WTC11 (cell line): ENCODE measurements around the gene EFCC1. TPM values are rescaled to one million over a fixed set of nuclear protein-coding genes. Genes with fewer than 3 reads are reported as not detected.

Experiments
- ATAC-seq: fragments of 200-7000 bp; cut with Tn5 transposase; 2 replicates; pipeline ENCODE4 v1.10.0; 2021; ENCODE audit warnings: mild to moderate bottlenecking, moderate library complexity
- CTCF ChIA-PET: fragments of 300-600 bp; sonication (Branson Sonifier 250); formaldehyde crosslinking; loops from one replicate; lab custom pipeline; 2021; ENCODE audit warnings: antibody characterized with exemption; lab: Charles Lee
- POLR2A ChIA-PET: fragments of 350-600 bp; sonication (Branson Sonifier 250); formaldehyde crosslinking; loops from one replicate; lab custom pipeline; 2021; ENCODE audit warnings: antibody characterized with exemption; lab: Charles Lee
- DNase-seq: peaks from one replicate; pipeline ENCODE4 v3.0.0; 2021; ENCODE audit warnings: low spot score
- H3K27ac Mint-ChIP-seq: 2 replicates; pipeline ENCODE4 v1.8.0; 2021; ENCODE audit warnings: mixed read lengths
- H3K27me3 Mint-ChIP-seq: 2 replicates; pipeline ENCODE4 v1.8.0; 2021; ENCODE audit warnings: low read depth, mild to moderate bottlenecking, moderate library complexity, mixed read lengths
- H3K36me3 Mint-ChIP-seq: 2 replicates; pipeline ENCODE4 v1.8.0; 2021; ENCODE audit warnings: mixed read lengths
- H3K4me1 Mint-ChIP-seq: 2 replicates; pipeline ENCODE4 v1.8.0; 2022; ENCODE audit warnings: mixed read lengths
- H3K4me3 Mint-ChIP-seq: 2 replicates; pipeline ENCODE4 v1.8.0; 2021; ENCODE audit warnings: mild to moderate bottlenecking, moderate library complexity, mixed read lengths
- H3K9me3 Mint-ChIP-seq: 2 replicates; pipeline ENCODE4 v1.8.0; 2021; ENCODE audit warnings: mixed read lengths
- ATF3 ChIP-seq: sonication (generic); formaldehyde crosslinking; conservative IDR thresholded peaks from 2 replicates; pipeline ENCODE4 v1.8.1; 2022; ENCODE audit warnings: mild to moderate bottlenecking, missing genetic modification reagents
- CREB1 ChIP-seq: sonication (generic); formaldehyde crosslinking; IDR thresholded peaks from 2 replicates; pipeline ENCODE4 v1.8.0; 2023; ENCODE audit warnings: mild to moderate bottlenecking, missing genetic modification reagents
- ELF4 ChIP-seq: sonication (generic); formaldehyde crosslinking; IDR thresholded peaks from 2 replicates; pipeline ENCODE4 v1.8.1; 2022; ENCODE audit warnings: low read depth, mild to moderate bottlenecking, moderate library complexity, missing genetic modification reagents
- FOXP1 ChIP-seq: sonication (generic); formaldehyde crosslinking; IDR thresholded peaks from 2 replicates; pipeline ENCODE4 v1.8.0; 2022; ENCODE audit warnings: missing genetic modification reagents, mild to moderate bottlenecking, moderate library complexity, borderline replicate concordance
- HMGA2 ChIP-seq: fragments of 250-450 bp; sonication (Bioruptor Pico); IDR thresholded peaks from 2 replicates; pipeline ENCODE4 v1.4.0; 2021; ENCODE audit warnings: mild to moderate bottlenecking, moderate library complexity
- MLX ChIP-seq: sonication (generic); formaldehyde crosslinking; IDR thresholded peaks from 2 replicates; pipeline ENCODE4 v1.8.1; 2023; ENCODE audit warnings: mild to moderate bottlenecking, missing genetic modification reagents, moderate library complexity
- MYBL2 ChIP-seq: sonication (generic); formaldehyde crosslinking; IDR thresholded peaks from 2 replicates; pipeline ENCODE4 v1.8.1; 2023; ENCODE audit warnings: mild to moderate bottlenecking, moderate library complexity, missing genetic modification reagents
- NFATC4 ChIP-seq: fragments of 250-450 bp; sonication (Bioruptor Pico); IDR thresholded peaks from 2 replicates; pipeline ENCODE4 v1.9.0; 2021; ENCODE audit warnings: mild to moderate bottlenecking
- NFYB ChIP-seq: sonication (generic); formaldehyde crosslinking; conservative IDR thresholded peaks from 2 replicates; pipeline ENCODE4 v1.8.0; 2022; ENCODE audit warnings: low read depth, missing genetic modification reagents
- PRRX2 ChIP-seq: fragments of 250-450 bp; sonication (Bioruptor Pico); IDR thresholded peaks from 2 replicates; pipeline ENCODE4 v1.8.0; 2021; ENCODE audit warnings: mild to moderate bottlenecking
- RORB ChIP-seq: fragments of 250-450 bp; sonication (Bioruptor Pico); IDR thresholded peaks from 2 replicates; pipeline ENCODE4 v1.9.0; 2021; ENCODE audit warnings: mild to moderate bottlenecking
- SOX15 ChIP-seq: fragments of 250-450 bp; sonication (Bioruptor Pico); IDR thresholded peaks from 2 replicates; pipeline ENCODE4 v1.9.0; 2021; ENCODE audit warnings: mild to moderate bottlenecking
- ZNF219 ChIP-seq: sonication (generic); formaldehyde crosslinking; IDR thresholded peaks from 2 replicates; pipeline ENCODE4 v1.8.0; 2023; ENCODE audit warnings: missing genetic modification reagents, mild to moderate bottlenecking, borderline replicate concordance
- ZNF671 ChIP-seq: fragments of 250-450 bp; sonication (Bioruptor Pico); IDR thresholded peaks from 2 replicates; pipeline ENCODE4 v1.8.0; 2021; ENCODE audit warnings: mild to moderate bottlenecking
- total RNA-seq: library from RNA; stranded (reverse); gene quantifications from 3 replicates; pipeline ENCODE4 v1.2.3, GENCODE V29; 2021
- TF ChIP-seq, protein P1 (sequence below): sonication (generic); formaldehyde crosslinking; IDR thresholded peaks from 2 replicates; pipeline ENCODE4 v1.8.0; 2023; ENCODE audit warnings: mild to moderate bottlenecking, missing genetic modification reagents
- TF ChIP-seq, protein P2 (sequence below): sonication (generic); formaldehyde crosslinking; IDR thresholded peaks from 2 replicates; pipeline ENCODE4 v1.8.1; 2023; ENCODE audit warnings: mild to moderate bottlenecking, missing genetic modification reagents, borderline replicate concordance
- TF ChIP-seq, protein P3 (sequence below): sonication (generic); formaldehyde crosslinking; IDR thresholded peaks from 2 replicates; pipeline ENCODE4 v1.8.1; 2022; ENCODE audit warnings: mild to moderate bottlenecking, missing genetic modification reagents, moderate library complexity, borderline replicate concordance
- TF ChIP-seq, protein P4 (sequence below): fragments of 250-450 bp; sonication (Bioruptor Pico); IDR thresholded peaks from 2 replicates; pipeline ENCODE4 v1.9.0; 2021; ENCODE audit warnings: moderate library complexity, mild to moderate bottlenecking, inconsistent platforms, borderline replicate concordance

The EFCC1 gene
- total RNA-seq, 1 experiment from 2014 or later = 0.31 TPM

DNA sequence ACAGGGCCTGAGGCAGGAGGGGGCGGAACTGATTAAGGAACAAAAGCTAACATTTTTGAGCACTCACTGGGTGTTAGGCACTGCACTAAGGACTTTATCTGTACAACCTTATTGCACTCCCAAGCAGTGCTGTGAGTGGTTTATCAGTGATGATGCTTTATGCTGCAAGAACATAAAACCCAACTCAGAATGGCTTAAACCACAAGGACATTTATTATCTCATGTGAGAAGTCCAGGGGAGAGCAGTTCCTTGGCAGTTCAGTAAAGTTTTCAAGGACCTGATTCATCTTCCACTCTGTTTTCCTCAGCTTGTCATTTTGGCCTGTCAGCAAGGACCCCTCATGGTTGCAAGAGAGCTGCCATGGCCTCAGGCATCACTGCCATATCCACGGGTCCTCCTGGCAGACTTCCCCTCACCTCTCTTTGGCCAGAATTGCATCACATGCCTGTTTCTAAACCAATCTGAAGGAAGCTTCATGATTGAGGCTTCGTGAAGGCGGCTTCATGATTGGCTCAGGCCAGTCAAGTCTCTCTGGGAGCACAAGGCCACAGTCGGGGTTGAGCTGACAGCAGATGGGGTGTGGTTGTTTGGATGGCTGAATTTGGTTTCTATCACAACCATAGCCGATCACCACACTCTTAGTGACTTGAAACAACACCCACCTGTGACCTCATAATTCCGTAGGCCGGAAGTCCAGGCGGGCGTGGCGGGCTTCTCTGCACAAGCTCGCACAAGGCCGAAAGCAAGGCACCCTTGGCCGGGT is 15.8 kb downstream of the EFCC1 start:
- H3K27ac Mint-ChIP-seq = no peak overlapping the region
- H3K27me3 Mint-ChIP-seq = no peaks in the 10 kb centered on the region; the same call in 1 of the 2 replicates
- peaks cover 4% of the 10 kb centered on the region; the same call in 1 of the 2 replicates for H3K9me3 Mint-ChIP-seq
- POLR2A ChIA-PET = interaction anchor here (1.1 kb wide), 1 partner anchor 8 kb away, joined by 3 read pairs; no protein-coding TSS in a partner anchor
- CTCF ChIA-PET = interaction anchor here (0.7 to 3.2 kb wide), 14 partner anchors 9 to 299 kb away, joined by 3 to 38 read pairs (median 5); a partner anchor contains a TSS
- TF ChIP-seq HMGA2 (CRISPR knock-in tag) = no peak
- no peak for TF ChIP-seq MLX (CRISPR knock-in tag)
- no peak for TF ChIP-seq FOXP1
- no peak for TF ChIP-seq ATF3 (CRISPR knock-in tag)
- no peak for TF ChIP-seq ZNF219 (CRISPR knock-in tag)
- TF ChIP-seq, protein P1, sequence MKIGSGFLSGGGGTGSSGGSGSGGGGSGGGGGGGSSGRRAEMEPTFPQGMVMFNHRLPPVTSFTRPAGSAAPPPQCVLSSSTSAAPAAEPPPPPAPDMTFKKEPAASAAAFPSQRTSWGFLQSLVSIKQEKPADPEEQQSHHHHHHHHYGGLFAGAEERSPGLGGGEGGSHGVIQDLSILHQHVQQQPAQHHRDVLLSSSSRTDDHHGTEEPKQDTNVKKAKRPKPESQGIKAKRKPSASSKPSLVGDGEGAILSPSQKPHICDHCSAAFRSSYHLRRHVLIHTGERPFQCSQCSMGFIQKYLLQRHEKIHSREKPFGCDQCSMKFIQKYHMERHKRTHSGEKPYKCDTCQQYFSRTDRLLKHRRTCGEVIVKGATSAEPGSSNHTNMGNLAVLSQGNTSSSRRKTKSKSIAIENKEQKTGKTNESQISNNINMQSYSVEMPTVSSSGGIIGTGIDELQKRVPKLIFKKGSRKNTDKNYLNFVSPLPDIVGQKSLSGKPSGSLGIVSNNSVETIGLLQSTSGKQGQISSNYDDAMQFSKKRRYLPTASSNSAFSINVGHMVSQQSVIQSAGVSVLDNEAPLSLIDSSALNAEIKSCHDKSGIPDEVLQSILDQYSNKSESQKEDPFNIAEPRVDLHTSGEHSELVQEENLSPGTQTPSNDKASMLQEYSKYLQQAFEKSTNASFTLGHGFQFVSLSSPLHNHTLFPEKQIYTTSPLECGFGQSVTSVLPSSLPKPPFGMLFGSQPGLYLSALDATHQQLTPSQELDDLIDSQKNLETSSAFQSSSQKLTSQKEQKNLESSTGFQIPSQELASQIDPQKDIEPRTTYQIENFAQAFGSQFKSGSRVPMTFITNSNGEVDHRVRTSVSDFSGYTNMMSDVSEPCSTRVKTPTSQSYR (CRISPR knock-in tag) = no peak
- TF ChIP-seq ELF4 = no peak
- no peak for TF ChIP-seq PRRX2
- no peak for TF ChIP-seq NFATC4
- TF ChIP-seq, protein P2, sequence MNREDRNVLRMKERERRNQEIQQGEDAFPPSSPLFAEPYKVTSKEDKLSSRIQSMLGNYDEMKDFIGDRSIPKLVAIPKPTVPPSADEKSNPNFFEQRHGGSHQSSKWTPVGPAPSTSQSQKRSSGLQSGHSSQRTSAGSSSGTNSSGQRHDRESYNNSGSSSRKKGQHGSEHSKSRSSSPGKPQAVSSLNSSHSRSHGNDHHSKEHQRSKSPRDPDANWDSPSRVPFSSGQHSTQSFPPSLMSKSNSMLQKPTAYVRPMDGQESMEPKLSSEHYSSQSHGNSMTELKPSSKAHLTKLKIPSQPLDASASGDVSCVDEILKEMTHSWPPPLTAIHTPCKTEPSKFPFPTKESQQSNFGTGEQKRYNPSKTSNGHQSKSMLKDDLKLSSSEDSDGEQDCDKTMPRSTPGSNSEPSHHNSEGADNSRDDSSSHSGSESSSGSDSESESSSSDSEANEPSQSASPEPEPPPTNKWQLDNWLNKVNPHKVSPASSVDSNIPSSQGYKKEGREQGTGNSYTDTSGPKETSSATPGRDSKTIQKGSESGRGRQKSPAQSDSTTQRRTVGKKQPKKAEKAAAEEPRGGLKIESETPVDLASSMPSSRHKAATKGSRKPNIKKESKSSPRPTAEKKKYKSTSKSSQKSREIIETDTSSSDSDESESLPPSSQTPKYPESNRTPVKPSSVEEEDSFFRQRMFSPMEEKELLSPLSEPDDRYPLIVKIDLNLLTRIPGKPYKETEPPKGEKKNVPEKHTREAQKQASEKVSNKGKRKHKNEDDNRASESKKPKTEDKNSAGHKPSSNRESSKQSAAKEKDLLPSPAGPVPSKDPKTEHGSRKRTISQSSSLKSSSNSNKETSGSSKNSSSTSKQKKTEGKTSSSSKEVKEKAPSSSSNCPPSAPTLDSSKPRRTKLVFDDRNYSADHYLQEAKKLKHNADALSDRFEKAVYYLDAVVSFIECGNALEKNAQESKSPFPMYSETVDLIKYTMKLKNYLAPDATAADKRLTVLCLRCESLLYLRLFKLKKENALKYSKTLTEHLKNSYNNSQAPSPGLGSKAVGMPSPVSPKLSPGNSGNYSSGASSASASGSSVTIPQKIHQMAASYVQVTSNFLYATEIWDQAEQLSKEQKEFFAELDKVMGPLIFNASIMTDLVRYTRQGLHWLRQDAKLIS (CRISPR knock-in tag) = no peak
- no peak for TF ChIP-seq ZNF671 (CRISPR knock-in tag)
- TF ChIP-seq CREB1 (CRISPR knock-in tag) = no peak
- no peak for TF ChIP-seq RORB (CRISPR knock-in tag)
- TF ChIP-seq, protein P3, sequence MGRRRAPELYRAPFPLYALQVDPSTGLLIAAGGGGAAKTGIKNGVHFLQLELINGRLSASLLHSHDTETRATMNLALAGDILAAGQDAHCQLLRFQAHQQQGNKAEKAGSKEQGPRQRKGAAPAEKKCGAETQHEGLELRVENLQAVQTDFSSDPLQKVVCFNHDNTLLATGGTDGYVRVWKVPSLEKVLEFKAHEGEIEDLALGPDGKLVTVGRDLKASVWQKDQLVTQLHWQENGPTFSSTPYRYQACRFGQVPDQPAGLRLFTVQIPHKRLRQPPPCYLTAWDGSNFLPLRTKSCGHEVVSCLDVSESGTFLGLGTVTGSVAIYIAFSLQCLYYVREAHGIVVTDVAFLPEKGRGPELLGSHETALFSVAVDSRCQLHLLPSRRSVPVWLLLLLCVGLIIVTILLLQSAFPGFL (CRISPR knock-in tag) = no peak
- no peak for TF ChIP-seq MYBL2 (CRISPR knock-in tag)
- TF ChIP-seq NFYB = no peak
- TF ChIP-seq SOX15 (CRISPR knock-in tag) = no peak
- TF ChIP-seq, protein P4, sequence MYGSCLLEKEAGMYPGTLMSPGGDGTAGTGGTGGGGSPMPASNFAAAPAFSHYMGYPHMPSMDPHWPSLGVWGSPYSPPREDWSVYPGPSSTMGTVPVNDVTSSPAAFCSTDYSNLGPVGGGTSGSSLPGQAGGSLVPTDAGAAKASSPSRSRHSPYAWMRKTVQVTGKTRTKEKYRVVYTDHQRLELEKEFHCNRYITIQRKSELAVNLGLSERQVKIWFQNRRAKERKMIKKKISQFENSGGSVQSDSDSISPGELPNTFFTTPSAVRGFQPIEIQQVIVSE (CRISPR knock-in tag) = no peak
- H3K36me3 Mint-ChIP-seq = no peaks in the 10 kb centered on the region
- peaks cover 7% of the 10 kb centered on the region for H3K4me1 Mint-ChIP-seq
- ATAC-seq = no peak
- DNase-seq = no peak
- H3K4me3 Mint-ChIP-seq = no peak overlapping the region
